Endothelial cell (in vitro differentiated cells): ENCODE data around the gene GSG1L2. TPM values are rescaled to one million over a fixed set of nuclear protein-coding genes. Genes with fewer than 3 reads are reported as not detected.
A peak's percentile ranks its signal among the peaks of the same experiment; 100 is the strongest.

Source experiments
- DNase-seq: peaks from one replicate; pipeline ENCODE4 v3.0.0; 2021; ENCODE audit warnings: low spot score
- H3K27ac Mint-ChIP-seq: one replicate; pipeline ENCODE4 v1.8.0; 2021; ENCODE audit warnings: mixed read lengths, inconsistent platforms; ENCODE audit not compliant: unreplicated experiment
- H3K27me3 Mint-ChIP-seq: one replicate; pipeline ENCODE4 v1.8.0; 2021; ENCODE audit warnings: mild to moderate bottlenecking, moderate library complexity, mixed read lengths, inconsistent platforms; ENCODE audit not compliant: unreplicated experiment
- H3K36me3 Mint-ChIP-seq: one replicate; pipeline ENCODE4 v1.8.0; 2021; ENCODE audit warnings: mild to moderate bottlenecking, low read depth, mixed read lengths, inconsistent platforms; ENCODE audit not compliant: unreplicated experiment
- H3K4me1 Mint-ChIP-seq: one replicate; pipeline ENCODE4 v1.8.0; 2021; ENCODE audit warnings: mild to moderate bottlenecking, mixed read lengths, inconsistent platforms; ENCODE audit not compliant: unreplicated experiment
- H3K4me3 Mint-ChIP-seq: one replicate; pipeline ENCODE4 v1.8.0; 2021; ENCODE audit warnings: mild to moderate bottlenecking, mixed read lengths, inconsistent platforms; ENCODE audit not compliant: unreplicated experiment
- H3K9me3 Mint-ChIP-seq: one replicate; pipeline ENCODE4 v1.8.0; 2021; ENCODE audit warnings: mixed read lengths, inconsistent platforms; ENCODE audit not compliant: unreplicated experiment
- CTCF ChIP-seq: fragments of 200-600 bp; sonication (generic); IDR thresholded peaks from one replicate; pipeline ENCODE4 v1.5.0; 2021; ENCODE audit warnings: antibody characterized with exemption; ENCODE audit not compliant: unreplicated experiment
- total RNA-seq: library from RNA; stranded (reverse); fragmentation: NEBNext Ultra II Directional; extraction: Animal tissue kit (Norgen Biotek cat#: 25700); gene quantifications from one replicate; pipeline ENCODE4 v1.2.1, GENCODE V29; 2021; ENCODE audit not compliant: unreplicated experiment

GSG1L2 gene
- total RNA-seq, 1 donor from 2014 or later, result not detected

GRCh38 chr17:9820448-9820847, 1.4 kb downstream of the GSG1L2 start:
- Mint-ChIP-seq H3K4me3 (no peak overlapping the region), H3K27me3 (peaks cover 7% of the 10 kb centered on the region), H3K27ac (no peak overlapping the region), H3K4me1 (peaks cover 3% of the 10 kb centered on the region), H3K9me3 (no peaks in the 10 kb centered on the region), H3K36me3 (peaks cover 6% of the 10 kb centered on the region)
- TF ChIP-seq CTCF, result no peak
- DNase-seq, result no peak

- Mint-ChIP-seq H3K27me3 (peaks cover 7% of the 10 kb centered on the region), H3K4me3 (no peak overlapping the region), H3K36me3 (peaks cover 6% of the 10 kb centered on the region), H3K4me1 (peaks cover 3% of the 10 kb centered on the region), H3K27ac (no peak overlapping the region), H3K9me3 (no peaks in the 10 kb centered on the region)
- no peak for TF ChIP-seq CTCF
- DNase-seq, result no peak
Measured at GRCh38 chr17:9818760-9819159, 3.1 kb downstream of the GSG1L2 start.

GRCh38 chr17:9817086-9817485, 4.8 kb downstream of the GSG1L2 start:
- TF ChIP-seq CTCF, result no peak
- Mint-ChIP-seq H3K4me1 (peaks cover 3% of the 10 kb centered on the region), H3K9me3 (no peaks in the 10 kb centered on the region), H3K36me3 (peaks cover 6% of the 10 kb centered on the region), H3K27ac (no peak overlapping the region), H3K4me3 (no peak overlapping the region), H3K27me3 (peaks cover 7% of the 10 kb centered on the region)
- peak; percentile 28 for DNase-seq

GRCh38 chr17:9816472-9816871, 5.4 kb downstream of the GSG1L2 start:
- no peaks in the 10 kb centered on the region for H3K9me3 Mint-ChIP-seq
- H3K27ac Mint-ChIP-seq, result peak overlapping the region; percentile 10
- peaks cover 3% of the 10 kb centered on the region for H3K4me1 Mint-ChIP-seq
- no peak for TF ChIP-seq CTCF
- DNase-seq, result no peak
- H3K27me3 Mint-ChIP-seq, result peaks cover 7% of the 10 kb centered on the region
- peaks cover 6% of the 10 kb centered on the region for H3K36me3 Mint-ChIP-seq
- H3K4me3 Mint-ChIP-seq, result peak overlapping the region; percentile 54

- no peak overlapping the region for H3K4me3 Mint-ChIP-seq
- TF ChIP-seq CTCF, result no peak
- peaks cover 8% of the 10 kb centered on the region for H3K27me3 Mint-ChIP-seq
- no peaks in the 10 kb centered on the region for H3K9me3 Mint-ChIP-seq
- H3K27ac Mint-ChIP-seq, result no peak overlapping the region
- H3K4me1 Mint-ChIP-seq, result peaks cover 3% of the 10 kb centered on the region
- DNase-seq, result no peak
- H3K36me3 Mint-ChIP-seq, result peaks cover 6% of the 10 kb centered on the region
Measured at GRCh38 chr17:9814337-9814945, 7.4 kb downstream of the GSG1L2 start.
